Subcutaneous adipose tissue (tissue), 4 donors: ENCODE results near the gene LIMCH1. TPM values are rescaled to one million over a fixed set of nuclear protein-coding genes. Genes with fewer than 3 reads are reported as not detected.

Experiments used
- total RNA-seq, 4 donors: library from RNA; depleted of rRNA; stranded (reverse); fragments of >200 nt; gene quantifications; one replicate each; pipeline ENCODE4 v1.1.0, GENCODE V29; 2016
- TF ChIP-seq, protein P1 (sequence below): fragments of 450-650 bp; IDR thresholded peaks from one replicate; pipeline ENCODE4 v1.5.1; 2016; ENCODE audit warnings: low read depth, mild to moderate bottlenecking, control low read depth, antibody characterized with exemption, moderate library complexity

Gene LIMCH1, protein sequence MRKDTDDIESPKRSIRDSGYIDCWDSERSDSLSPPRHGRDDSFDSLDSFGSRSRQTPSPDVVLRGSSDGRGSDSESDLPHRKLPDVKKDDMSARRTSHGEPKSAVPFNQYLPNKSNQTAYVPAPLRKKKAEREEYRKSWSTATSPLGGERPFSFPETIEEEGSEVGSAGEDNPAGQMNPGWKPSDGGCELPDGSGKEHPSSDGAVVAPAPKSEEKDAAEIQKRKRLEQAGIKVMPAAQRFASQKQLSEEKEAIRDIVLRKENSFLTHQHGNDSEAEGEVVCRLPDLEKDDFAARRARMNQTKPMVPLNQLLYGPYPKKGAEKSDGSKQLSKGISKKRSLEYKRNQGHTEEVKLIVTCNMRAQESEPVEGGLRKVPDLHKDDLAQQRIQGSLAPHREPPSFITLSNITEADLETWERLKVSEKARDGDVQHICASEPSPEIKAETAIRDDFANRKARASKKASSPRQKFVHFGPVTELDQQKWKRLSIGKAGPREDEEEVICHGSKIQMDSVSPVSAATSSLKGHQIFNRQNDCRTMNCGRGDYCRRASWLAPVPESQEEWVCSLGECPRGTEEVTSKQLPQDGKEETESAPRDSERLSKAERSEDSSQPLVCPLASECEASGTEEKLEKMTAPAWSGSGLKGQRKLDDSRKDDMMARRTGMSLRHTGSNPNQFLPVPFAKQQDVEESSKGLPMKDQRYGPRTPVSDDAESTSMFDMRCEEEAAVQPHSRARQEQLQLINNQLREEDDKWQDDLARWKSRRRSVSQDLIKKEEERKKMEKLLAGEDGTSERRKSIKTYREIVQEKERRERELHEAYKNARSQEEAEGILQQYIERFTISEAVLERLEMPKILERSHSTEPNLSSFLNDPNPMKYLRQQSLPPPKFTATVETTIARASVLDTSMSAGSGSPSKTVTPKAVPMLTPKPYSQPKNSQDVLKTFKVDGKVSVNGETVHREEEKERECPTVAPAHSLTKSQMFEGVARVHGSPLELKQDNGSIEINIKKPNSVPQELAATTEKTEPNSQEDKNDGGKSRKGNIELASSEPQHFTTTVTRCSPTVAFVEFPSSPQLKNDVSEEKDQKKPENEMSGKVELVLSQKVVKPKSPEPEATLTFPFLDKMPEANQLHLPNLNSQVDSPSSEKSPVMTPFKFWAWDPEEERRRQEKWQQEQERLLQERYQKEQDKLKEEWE (N-terminal part only)
- total RNA-seq: 10 to 100 TPM; 25.8 to 47.8 (median 34.6) TPM

- TF ChIP-seq, protein P1, sequence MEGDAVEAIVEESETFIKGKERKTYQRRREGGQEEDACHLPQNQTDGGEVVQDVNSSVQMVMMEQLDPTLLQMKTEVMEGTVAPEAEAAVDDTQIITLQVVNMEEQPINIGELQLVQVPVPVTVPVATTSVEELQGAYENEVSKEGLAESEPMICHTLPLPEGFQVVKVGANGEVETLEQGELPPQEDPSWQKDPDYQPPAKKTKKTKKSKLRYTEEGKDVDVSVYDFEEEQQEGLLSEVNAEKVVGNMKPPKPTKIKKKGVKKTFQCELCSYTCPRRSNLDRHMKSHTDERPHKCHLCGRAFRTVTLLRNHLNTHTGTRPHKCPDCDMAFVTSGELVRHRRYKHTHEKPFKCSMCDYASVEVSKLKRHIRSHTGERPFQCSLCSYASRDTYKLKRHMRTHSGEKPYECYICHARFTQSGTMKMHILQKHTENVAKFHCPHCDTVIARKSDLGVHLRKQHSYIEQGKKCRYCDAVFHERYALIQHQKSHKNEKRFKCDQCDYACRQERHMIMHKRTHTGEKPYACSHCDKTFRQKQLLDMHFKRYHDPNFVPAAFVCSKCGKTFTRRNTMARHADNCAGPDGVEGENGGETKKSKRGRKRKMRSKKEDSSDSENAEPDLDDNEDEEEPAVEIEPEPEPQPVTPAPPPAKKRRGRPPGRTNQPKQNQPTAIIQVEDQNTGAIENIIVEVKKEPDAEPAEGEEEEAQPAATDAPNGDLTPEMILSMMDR: no peak
Measured at GRCh38 chr4:41538017-41538733, at the start of gene LIMCH1. TSS of gene LIMCH1 (plus strand) at chr4:41538157. CDS start at chr4:41605996, 67,839 bp downstream.

DNA sequence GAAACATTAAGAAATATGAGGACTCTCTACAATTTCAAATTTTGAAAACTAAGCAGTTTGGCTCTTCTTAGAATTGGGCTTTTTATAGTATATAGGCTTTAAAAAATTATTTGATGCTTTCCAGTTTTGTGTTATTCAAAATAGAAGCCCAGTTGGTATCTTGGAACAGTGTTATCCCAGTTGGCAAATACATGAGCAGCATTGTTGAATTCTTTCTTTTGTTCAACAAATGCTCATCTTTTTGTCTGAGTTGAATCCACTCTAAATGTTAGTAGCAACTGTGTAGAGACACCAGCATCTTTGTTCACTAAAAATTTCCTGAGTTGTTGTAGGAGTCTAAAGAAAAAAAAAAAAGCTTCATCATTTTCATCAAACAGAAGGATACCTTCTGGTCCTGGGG is 41.0 kb upstream of the LIMCH1 start:
- TF ChIP-seq, protein P1: no peak

DNA sequence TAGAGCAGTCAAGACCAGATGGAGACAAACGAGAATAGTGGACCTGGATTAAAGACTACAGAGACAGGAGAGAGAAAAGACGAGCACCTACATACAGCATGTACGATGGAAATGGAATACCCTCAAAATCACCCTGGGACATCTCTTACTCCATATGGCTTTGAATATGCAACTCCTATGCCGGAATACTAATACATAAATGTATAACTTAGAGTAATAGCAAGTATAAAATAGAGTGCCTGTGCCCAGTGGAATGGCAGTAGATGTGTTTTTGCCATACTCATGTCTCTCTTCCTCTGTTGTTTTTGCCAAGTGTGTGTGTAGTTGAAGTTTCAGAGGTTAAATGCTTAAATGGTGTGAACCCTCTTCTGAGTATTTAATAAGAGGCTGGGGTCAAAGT is 39.8 kb upstream of the LIMCH1 start:
- TF ChIP-seq, protein P1: no peak

GRCh38 chr4:41504167-41504818 is 33.7 kb upstream of the LIMCH1 start:
- TF ChIP-seq, protein P1: no peak

DNA sequence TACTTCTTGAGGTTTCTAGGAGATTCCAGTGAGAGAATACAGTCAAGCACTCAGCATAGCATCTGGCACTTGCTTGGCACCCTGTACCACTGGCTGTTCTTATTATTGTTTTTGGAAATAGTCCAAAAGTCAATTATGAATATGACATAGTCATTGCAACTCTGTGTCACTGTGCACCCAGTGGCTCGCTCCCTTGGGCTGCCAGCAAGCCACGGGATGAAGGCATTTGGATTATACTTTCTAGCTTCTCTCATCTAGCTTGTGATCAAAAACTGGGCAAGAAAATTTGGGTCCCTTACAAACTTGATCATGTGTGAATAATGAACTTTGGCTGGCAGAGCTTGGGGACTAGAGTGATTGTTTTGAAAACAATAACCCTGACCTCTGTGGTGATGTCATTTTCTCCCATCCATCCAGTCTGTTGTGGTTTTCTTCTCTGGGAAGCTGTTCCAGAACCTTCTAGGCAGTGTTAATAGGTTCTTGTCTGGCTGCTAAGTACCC is 32.7 kb upstream of the LIMCH1 start:
- TF ChIP-seq, protein P1: no peak

DNA sequence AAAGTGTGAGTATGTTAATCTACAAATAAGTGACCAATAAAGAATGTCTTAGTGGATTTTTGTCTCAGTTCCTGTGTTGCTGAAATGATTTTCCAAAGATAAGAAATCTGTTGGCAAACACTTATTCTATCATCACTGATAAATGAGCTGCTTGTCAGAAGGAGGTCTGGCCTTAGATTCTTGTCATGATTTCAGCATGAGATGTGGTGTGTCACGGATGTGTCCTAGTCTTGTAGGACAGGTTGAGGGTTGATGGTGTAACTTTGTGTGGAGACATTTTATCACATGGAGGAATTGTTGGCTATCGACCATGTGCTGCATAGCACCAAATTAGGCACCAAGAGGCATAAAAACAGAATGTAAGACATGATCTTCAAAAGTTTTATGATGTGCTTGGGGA is 31.8 kb upstream of the LIMCH1 start:
- TF ChIP-seq, protein P1: no peak
